Esophagus muscularis mucosa (tissue), 4 donors: ENCODE measurements around the gene PAQR5. TPM values are rescaled to one million over a fixed set of nuclear protein-coding genes. Genes with fewer than 3 reads are reported as not detected.

Experiments used
- DNase-seq: peaks from one replicate; pipeline ENCODE4 v3.0.0-alpha.2; 2017; ENCODE audit errors: extremely low spot score
- H3K27ac ChIP-seq, 4 donors: fragments of 200-600 bp; sonication (generic); replicated peaks in 1 of 4; 1 replicate in 3 of 4; 2 replicates in 1 of 4; pipeline ENCODE4 v1.5.1; 2016 to 2019; ENCODE audit warnings: mild to moderate bottlenecking in 1 of 4
- H3K27me3 ChIP-seq, 4 donors: fragments of 200-600 bp; sonication (generic); one replicate each; pipeline versions ENCODE4 v1.5.1 to v1.6.0; 2016 to 2019
- H3K36me3 ChIP-seq, 4 donors: fragments of 200-600 bp; sonication (generic); one replicate each; pipeline ENCODE4 v1.5.1; 2016 to 2019
- H3K4me1 ChIP-seq, 4 donors: fragments of 200-600 bp; sonication (generic); one replicate each; pipeline ENCODE4 v1.5.1; 2016 to 2019
- H3K4me3 ChIP-seq, 4 donors: fragments of 200-600 bp; sonication (generic); 1 replicate in 2 of 4; 2 replicates in 2 of 4; pipeline ENCODE4 v1.5.1; 2016 to 2019; ENCODE audit warnings: mild to moderate bottlenecking in 4 of 4, moderate library complexity in 1 of 4
- H3K9me3 ChIP-seq, 4 donors: fragments of 200-600 bp; sonication (generic); 1 replicate in 3 of 4; 2 replicates in 1 of 4; pipeline ENCODE4 v1.5.1; 2016 to 2019
- EP300 ChIP-seq: sonication (generic); formaldehyde crosslinking; IDR thresholded peaks from one replicate; pipeline ENCODE4 v1.6.1; 2017; ENCODE audit warnings: antibody characterized with exemption
- POLR2A ChIP-seq: fragments of 450-650 bp; IDR thresholded peaks from one replicate; pipeline ENCODE4 v1.6.1; 2017; ENCODE audit warnings: antibody characterized with exemption, moderate library complexity, mild to moderate bottlenecking, low read depth
- POLR2AphosphoS5 ChIP-seq, 2 donors: sonication (generic); formaldehyde crosslinking; IDR thresholded peaks; one replicate each; pipeline ENCODE4 v1.6.1; 2017; ENCODE audit warnings: antibody characterized with exemption in 2 of 2
- WGBS: methylation state at CpG from one replicate; pipeline ENCODE4 v1.1.5; 2018; 5-methylcytosine and 5-hydroxymethylcytosine counted together
- intact Hi-C: fragments of 100-400 bp; cut with DNase I; formaldehyde crosslinking; loops from one replicate; pipeline ENCODE4 v1.15.1; 2023
- total RNA-seq, 4 donors: library from RNA; depleted of rRNA; stranded (reverse); fragments of >200 nt; gene quantifications; one replicate each; pipeline versions ENCODE4 v1.1.0 to v1.2.1, GENCODE V29; 2016
- TF ChIP-seq, protein P1 (sequence below), 3 experiments: fragments of 200-600 bp in 2 of 3; fragments of 450-650 bp in 1 of 3; sonication (generic) in 2 of 3; IDR thresholded peaks; one replicate each; pipeline ENCODE4 v1.5.1; 2017 to 2019; ENCODE audit warnings: antibody characterized with exemption in 3 of 3, mild to moderate bottlenecking in 2 of 3, moderate library complexity in 1 of 3

The PAQR5 gene
- total RNA-seq, 4 donors from 2014 or later, result 0.32 to 3.0 (median 1.5) TPM

DNA sequence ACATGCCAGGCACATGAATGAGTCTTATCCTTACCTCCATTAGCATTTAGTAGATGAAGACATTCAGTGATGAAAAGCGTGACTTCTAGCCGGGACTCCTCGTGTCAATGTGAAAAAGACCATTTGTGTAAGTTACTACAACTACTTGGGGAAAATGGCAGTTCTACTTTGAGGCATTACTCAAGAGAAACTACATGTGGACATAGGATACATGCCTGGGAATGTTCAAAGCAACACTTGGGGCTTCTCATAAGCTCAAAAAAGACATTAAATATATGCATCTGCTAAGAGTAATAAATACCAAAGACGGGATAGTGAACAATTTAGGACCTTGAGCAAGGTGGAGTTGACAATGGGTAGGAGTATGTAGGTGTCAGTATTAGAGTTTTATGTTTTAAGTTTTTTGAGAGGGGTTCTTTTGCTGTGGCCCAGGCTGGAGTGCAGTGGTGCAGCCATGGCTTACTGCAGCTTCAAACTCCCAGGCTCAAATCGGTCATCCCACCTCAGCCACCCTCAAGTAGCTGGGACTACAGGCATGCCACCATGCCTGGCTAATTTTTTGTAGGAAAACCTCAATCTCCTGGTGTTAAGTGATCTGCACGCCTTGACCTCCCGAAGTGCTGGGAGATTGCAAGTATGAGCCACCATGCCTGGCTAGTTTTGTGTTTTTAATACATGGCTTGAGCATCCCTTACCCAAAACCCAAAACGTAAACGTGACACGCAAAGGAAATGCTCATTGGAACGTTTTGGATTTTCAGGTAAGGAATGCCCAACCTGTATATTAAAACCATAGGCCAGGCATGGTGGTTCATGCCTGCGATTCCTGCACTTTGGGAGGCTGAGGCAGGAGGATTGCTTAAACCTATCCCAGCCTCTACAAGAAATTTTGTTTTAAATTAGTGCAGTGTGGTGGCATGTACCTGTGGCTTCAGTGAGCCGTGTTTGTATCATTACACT lies 157.8 kb downstream of the PAQR5 start:
- intact Hi-C loops, result no loop called here
- H3K4me1 ChIP-seq, result peaks cover 28 to 63% (median 51%) of the 10 kb centered on the region in 4 donors
- H3K27me3 ChIP-seq, result no peaks in the 10 kb centered on the region
- WGBS, result 89% methylated on average over 13 of the region's 13 CpGs
- no peak for DNase-seq
- no peak overlapping the region for H3K27ac ChIP-seq
- TF ChIP-seq POLR2AphosphoS5 (IDR thresholded peaks at IDR 0.05) (no peak), POLR2A (no peak), EP300 (no peak)
- TF ChIP-seq, protein P1, sequence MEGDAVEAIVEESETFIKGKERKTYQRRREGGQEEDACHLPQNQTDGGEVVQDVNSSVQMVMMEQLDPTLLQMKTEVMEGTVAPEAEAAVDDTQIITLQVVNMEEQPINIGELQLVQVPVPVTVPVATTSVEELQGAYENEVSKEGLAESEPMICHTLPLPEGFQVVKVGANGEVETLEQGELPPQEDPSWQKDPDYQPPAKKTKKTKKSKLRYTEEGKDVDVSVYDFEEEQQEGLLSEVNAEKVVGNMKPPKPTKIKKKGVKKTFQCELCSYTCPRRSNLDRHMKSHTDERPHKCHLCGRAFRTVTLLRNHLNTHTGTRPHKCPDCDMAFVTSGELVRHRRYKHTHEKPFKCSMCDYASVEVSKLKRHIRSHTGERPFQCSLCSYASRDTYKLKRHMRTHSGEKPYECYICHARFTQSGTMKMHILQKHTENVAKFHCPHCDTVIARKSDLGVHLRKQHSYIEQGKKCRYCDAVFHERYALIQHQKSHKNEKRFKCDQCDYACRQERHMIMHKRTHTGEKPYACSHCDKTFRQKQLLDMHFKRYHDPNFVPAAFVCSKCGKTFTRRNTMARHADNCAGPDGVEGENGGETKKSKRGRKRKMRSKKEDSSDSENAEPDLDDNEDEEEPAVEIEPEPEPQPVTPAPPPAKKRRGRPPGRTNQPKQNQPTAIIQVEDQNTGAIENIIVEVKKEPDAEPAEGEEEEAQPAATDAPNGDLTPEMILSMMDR (IDR thresholded peaks at IDR 0.05), result no peak
- no peak overlapping the region for H3K4me3 ChIP-seq
- peaks cover 0 to 38% (median 31%) of the 10 kb centered on the region in 4 donors for H3K36me3 ChIP-seq
- no peaks in the 10 kb centered on the region for H3K9me3 ChIP-seq

Other genes with a start within 250 kb of the PAQR5 start
- gene GLCE, start 138.3 kb upstream of the PAQR5 start, total RNA-seq, result 10 to 100 TPM in 1 of 4 donors, 1 to 10 TPM in 3; 9.6 to 13.2 (median 9.8) TPM
- 1 to 10 TPM; 1.7 to 7.1 (median 4.9) TPM for gene KIF23, start 115.4 kb downstream of the PAQR5 start, total RNA-seq
- gene RPLP1, start 153.9 kb downstream of the PAQR5 start, total RNA-seq, result 100 to 1,000 TPM; 460 to 623 (median 514) TPM